Activated gamma-delta T cell treated with anti-CD3 and anti-CD28 coated beads, Interleukin-2, amount 50 U/mL, for 16 hours (primary cell): ENCODE results near the gene TRPT1.
A peak's percentile ranks its signal among the peaks of the same experiment; 100 is the strongest.
"Not testable (repeated sequence)": the region's sequence is repeated elsewhere in the genome, so short reads cannot be mapped to it uniquely, and the experiment has no call there.

ENCODE experiments used
- DNase-seq: peaks from one replicate; pipeline ENCODE4 v3.0.0-alpha.2; 2020; ENCODE audit warnings: low read depth

Gene TRPT1

GRCh38 chr11:64258356-64258755 lies 32.4 kb upstream of the TRPT1 start:
- DNase-seq = no peak

GRCh38 chr11:64256300-64256699 lies 30.3 kb upstream of the TRPT1 start:
- DNase-seq = no peak

DNA sequence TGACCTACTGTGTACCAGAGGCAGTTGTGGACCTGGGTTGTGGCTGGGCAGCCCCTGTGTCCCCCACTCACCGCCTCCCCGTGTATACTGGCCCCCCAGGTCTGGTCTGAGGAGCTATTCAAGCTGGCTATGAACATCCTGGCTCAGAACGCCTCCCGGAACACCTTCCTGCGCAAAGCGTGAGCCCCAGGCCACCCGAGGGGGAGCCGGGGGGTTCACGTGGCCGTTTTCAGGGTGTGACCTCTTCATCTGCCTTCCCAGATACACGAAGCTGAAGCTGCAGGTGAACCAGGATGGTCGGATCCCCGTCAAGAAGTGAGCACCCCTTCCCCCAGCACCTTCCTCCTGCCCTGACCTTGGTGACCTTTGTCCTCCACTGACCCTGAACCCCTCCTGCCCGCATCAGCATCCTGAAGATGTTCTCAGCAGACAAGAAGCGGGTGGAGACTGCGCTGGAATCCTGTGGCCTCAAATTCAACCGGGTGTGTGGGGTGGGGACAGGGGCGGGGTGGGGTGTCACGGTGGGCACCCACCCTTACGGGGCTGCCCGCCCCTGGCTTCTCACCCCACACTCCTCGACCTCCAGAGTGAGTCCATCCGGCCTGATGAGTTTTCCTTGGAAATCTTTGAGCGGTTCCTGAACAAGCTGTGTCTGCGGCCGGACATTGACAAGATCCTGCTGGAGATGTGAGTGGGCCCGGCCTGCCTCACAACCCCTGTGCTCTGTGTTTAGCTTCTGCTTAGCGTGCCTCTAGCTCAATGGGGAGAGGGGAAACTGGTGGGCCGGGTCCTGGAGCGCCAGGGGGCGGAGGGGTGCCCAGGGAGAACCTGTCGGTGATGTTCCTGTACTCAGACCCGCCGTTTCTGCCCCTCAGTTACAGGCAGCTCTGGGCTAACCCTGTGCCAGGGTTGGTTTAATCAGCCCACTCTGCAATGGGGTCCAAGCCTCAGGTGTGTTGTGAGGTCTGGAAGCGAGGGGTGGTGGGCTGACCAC lies 29.4 kb upstream of the TRPT1 start:
- no peak for DNase-seq

DNA sequence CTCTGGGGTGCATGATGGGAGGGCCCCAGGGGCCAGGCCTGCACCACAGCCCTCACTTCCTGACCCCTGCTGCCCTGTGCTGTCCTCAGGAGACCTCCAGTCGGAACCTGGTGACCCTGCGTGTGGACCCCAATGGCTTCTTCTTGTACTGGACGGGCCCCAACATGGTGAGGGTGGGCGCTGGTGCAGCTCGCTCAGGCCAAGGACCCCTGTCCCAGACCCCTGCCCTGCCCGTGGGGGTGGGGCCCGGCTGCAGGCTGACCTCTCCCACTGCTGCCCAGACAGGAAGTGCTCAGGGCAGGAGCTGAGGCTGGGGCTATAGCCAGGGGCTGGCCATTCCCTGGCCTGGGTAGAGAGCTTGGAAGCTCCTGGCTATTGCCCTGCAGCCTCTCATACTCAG lies 28.3 kb upstream of the TRPT1 start:
- DNase-seq = no peak

DNA sequence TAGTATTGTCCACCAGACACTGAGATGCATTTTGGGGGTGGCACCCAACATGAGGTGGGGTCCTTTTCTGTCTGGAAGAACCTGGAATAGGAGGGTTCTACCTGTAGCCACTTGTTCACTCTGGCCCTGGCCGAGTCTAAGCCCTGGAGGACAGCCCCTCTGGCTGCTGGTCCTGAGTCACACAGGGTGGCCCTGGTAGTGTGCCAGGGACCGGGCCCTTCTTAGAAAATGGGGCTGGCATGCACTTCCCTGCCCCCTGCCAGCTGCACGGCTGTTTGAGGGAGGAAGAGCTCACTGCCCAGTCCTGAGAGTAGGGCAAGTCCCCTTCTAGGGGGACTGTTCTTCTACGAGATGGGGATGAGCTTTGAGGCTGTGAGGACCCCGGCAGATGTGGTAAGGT lies 27.5 kb upstream of the TRPT1 start:
- DNase-seq = no peak

DNA sequence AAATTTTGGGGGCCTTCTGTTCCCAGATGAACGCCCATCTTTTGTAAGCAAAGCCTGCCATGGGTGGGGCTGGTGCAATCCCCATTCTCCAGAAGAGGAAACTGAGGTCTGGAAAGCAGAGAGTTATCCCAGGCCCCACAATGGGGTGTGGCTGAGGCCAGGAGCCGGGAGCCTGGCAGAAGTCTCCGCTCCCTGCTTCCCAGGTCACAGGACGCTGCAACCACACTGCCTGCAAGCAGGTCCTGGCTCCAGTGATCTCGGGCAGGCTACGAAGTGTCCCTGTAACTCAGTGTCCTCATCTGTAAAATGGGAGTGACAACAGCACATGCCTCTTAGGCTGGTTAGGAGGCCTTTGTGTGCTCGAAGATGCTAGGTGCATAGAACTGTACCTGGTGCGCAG lies 27.1 kb upstream of the TRPT1 start:
- no peak for DNase-seq

DNA sequence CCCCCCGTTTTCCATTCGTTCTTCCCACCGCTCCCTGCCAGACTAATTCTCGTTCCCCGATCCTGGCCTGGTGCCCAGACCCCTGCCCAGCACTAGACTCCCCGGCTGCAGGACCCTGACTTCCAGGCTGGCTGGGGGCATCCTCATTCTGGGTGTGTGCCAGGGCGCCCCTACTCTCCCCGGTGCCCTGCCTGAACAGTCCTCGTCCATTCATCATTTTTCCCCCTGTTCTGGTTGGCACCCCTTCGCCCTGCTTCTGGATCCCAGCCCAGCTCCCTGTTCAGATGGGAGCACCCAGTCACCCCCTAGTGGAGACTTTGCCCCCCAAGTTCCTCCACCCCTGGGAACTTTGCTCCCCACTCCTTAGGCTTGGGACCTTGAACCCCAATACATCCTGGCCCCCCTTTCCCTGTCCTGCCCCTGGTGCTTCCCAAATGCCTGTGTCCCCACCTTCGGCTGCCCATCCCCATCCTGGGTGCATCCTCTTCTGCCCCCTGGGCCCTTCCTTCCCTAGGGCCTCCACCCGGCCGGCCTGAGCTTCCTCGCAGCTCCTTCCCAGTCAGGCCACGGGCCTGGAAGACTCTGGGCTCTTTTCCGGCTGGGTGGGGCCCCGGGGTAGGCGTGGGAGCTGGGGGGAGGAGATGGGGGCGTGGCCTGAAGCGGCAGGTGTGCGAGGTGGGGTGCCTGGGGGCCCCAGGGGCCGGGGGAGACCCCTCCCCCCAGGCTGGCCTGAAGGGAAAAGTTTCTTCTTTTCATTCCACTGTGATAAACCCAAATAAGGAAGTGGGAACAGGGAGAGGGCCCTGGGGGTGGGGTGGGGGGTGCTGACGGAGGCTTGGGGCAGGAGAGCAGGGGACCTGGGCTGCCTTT lies 26.3 kb upstream of the TRPT1 start:
- DNase-seq = no peak

- no peak for DNase-seq
These were observed 25.7 kb upstream of the TRPT1 start for GRCh38 chr11:64251753-64252002.

GRCh38 chr11:64251016-64251752 lies 25.2 kb upstream of the TRPT1 start, which contains the start of gene PLCB3:
Gene PLCB3 (plus strand): TSS chr11:64251530. CDS start chr11:64251650, 120 bp downstream.
- DNase-seq = peak; percentile 51

- no peak for DNase-seq
These were observed 24.5 kb upstream of the TRPT1 start for GRCh38 chr11:64250415-64251015.

GRCh38 chr11:64249563-64250414 lies 23.8 kb upstream of the TRPT1 start:
- no peak for DNase-seq

DNA sequence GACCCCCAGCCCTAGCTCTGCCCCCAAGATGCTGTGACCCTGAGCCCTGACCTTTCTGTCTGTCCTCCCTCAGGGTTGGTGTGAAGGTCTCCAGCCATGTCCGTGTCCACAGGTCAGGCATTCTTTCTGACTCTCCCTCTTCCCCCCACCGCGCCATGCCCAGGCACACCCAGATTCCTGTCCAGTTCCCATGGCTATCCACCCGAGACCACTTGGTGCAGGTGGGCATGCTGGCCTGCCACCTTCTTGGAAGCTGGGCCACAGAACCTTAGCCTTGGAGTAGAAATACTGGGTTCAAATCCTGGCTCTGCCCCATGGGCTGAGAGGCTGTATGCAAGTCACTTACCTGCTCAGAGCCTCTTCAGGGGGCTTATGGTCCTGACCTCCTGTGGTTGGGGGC lies 23.1 kb upstream of the TRPT1 start:
- DNase-seq = no peak

DNA sequence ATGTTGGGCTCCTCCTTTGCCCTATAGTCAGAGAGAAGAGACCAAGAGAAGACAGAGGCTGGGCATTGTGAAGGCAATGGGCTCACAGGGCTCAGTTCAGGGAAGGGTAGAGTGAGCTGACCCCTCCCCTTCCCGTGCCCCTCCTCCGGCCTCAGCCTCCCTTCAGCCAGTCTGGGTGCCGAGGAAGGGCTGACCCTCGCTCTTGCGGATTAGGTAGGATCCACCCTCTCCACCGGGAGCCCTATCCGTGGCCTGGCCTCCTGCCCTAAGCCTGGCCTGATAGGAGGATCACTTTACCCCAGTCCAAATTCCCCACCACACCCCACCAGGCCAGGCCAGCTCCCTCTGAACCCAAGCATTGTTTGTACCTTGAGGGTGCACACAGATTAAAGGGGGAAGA lies 22.6 kb upstream of the TRPT1 start:
- DNase-seq = no peak

- no peak for DNase-seq
These were observed 21.9 kb upstream of the TRPT1 start for GRCh38 chr11:64247729-64248531.

DNA sequence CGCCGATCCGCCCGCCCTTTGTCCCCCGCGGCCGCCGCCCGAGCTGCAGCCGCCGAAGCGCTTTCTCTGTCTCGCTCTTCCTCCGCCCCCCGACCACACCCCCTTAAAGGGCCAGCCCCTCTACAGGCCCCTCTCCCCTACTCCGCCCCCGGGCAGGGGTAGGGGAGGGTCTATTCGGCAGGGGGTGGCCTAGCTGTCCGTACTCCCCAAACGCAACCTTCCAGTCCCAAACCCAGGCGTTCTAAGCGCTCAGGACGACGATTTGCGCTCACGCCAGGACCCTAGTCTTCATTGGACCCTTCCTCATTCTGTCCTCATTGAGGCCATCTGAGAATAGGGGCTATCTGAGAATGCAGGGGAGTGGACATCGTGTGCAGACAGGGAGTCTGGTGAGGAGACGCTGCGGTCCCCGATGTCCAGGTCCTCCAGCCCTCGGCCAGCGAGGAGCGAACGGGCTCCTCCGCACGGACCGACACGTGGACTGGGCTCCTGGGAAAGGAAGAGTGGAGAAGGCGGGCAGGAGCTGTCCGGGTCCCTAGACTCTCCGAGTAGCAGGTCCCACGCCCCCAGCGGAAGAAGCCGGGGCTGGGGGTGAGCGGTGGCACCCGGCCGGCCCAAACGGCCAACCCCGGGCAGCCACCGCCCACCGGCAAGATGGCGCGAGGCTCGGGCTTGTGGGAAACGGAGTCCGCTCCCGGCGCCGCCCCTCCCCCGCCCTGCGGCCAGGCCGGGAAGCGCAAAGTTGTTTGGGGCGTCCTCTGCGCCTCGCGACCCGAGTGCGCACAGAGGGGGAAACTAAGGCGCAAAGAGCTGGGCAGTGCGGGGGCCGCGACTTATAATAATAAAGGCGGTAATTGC lies 21.1 kb upstream of the TRPT1 start, which contains the start of gene PPP1R14B:
Gene PPP1R14B, minus strand, starts transcription at position 73 of the 858 bp plus-strand sequence. CDS start 270 bp downstream, outside the sequence.
- DNase-seq = peak; percentile 81

DNA sequence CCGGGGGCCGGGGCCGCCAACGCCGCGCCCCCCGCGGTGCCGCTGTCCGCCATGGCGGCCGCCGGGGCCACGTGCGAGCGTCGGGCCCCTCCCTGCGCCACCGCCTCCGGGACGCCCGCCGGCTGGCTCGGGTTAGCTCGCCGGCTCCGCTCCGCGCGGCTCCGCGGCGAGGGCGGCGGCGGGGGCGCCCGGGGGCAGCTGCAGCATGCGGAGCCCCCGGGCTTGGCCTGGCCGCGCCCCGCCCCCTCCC lies 20.6 kb upstream of the TRPT1 start:
- DNase-seq = not testable (repeated sequence)

- peak; percentile 68 for DNase-seq
These were observed 20.0 kb upstream of the TRPT1 start for GRCh38 chr11:64245797-64246620.

DNA sequence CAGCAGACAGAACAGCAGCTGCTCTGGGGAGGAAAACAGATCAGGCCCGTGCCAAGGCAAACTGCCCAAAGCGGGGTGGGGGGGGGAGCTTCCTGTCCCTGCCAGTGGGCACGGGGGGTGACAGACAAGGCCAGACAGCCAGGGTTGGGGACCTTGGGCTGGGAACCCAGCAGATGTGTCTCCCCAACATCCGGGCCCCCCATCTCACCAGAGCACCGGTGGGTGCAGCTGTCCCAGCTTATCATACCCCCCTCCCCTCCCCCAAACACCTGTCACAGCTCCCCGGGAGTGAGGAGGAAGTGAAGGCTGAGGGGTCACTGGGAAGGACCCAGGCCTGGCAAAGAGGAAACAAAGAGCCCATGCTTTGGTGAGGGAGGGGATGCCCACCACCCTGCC lies 19.4 kb upstream of the TRPT1 start:
- DNase-seq = peak; percentile 39
